B cell (primary cell): ENCODE measurements around the gene ADAMTS2. TPM values are rescaled to one million over a fixed set of nuclear protein-coding genes. Genes with fewer than 3 reads are reported as not detected.

ENCODE experiments used
- ATAC-seq: fragments of 200-7000 bp; cut with Tn5 transposase; one replicate; pipeline ENCODE4 v1.10.0; 2021; ENCODE audit warnings: low read depth, mild to moderate bottlenecking, moderate number of reproducible peaks, moderate library complexity
- CTCF ChIA-PET: fragments of 350-600 bp; sonication (Branson Sonifier 250); formaldehyde crosslinking; loops from one replicate; lab custom pipeline; 2021; ENCODE audit warnings: antibody characterized with exemption, inconsistent platforms; lab: Charles Lee
- POLR2A ChIA-PET: fragments of 350-600 bp; sonication (Branson Sonifier 250); formaldehyde crosslinking; loops from one replicate; lab custom pipeline; 2021; ENCODE audit warnings: antibody characterized with exemption; lab: Charles Lee
- DNase-seq: peaks from one replicate; pipeline ENCODE4 v3.0.0; 2013
- H2AFZ ChIP-seq: 2 replicates; pipeline ENCODE4 v1.6.1; 2012; ENCODE audit warnings: mild to moderate bottlenecking, low read depth, low read length; ENCODE audit not compliant: insufficient read depth, poor library complexity, severe bottlenecking
- H3K27ac ChIP-seq, 2 donors: 1 replicate in 1 of 2; 2 replicates in 1 of 2; pipeline ENCODE4 v1.5.1; 2012 to 2013; ENCODE audit warnings: low read length in 2 of 2, mild to moderate bottlenecking in 2 of 2, moderate library complexity in 1 of 2
- H3K27me3 ChIP-seq, 4 experiments: fragments of 200-600 bp in 1 of 4; sonication (generic) in 1 of 4; replicated peaks in 1 of 4; 1 replicate in 2 of 4; 2 replicates in 2 of 4; pipeline versions ENCODE4 v1.6.1 to v1.7.0; 2013 to 2016; ENCODE audit warnings: low read length in 3 of 4, mild to moderate bottlenecking in 2 of 4, mixed read lengths in 1 of 4, moderate library complexity in 1 of 4; ENCODE audit not compliant: insufficient read depth in 4 of 4, control insufficient read depth in 3 of 4; ENCODE audit errors: control extremely low read depth in 1 of 4
- H3K36me3 ChIP-seq, 2 experiments: replicated peaks in 1 of 2; 1 replicate in 1 of 2; 2 replicates in 1 of 2; pipeline versions ENCODE4 v1.6.1 to v1.7.1; 2013; ENCODE audit warnings: low read length in 1 of 2; ENCODE audit not compliant: insufficient read depth in 2 of 2, control insufficient read depth in 1 of 2; ENCODE audit errors: control extremely low read depth in 1 of 2, extremely low read depth in 1 of 2
- H3K4me1 ChIP-seq, 2 donors: fragments of 200-600 bp in 1 of 2; sonication (generic) in 1 of 2; 1 replicate in 1 of 2; 2 replicates in 1 of 2; pipeline versions ENCODE4 v1.5.1 to v1.6.1; 2013 to 2017; ENCODE audit warnings: low read length in 2 of 2; ENCODE audit not compliant: control insufficient read depth in 2 of 2, insufficient read depth in 2 of 2
- H3K4me2 ChIP-seq: replicated peaks from 2 replicates; pipeline ENCODE3; 2012; ENCODE audit warnings: mild to moderate bottlenecking, low read depth, low read length; ENCODE audit not compliant: poor library complexity, severe bottlenecking
- H3K4me3 ChIP-seq, 5 experiments: fragments of 200-600 bp in 1 of 5; sonication (generic) in 1 of 5; 1 replicate in 3 of 5; 2 replicates in 2 of 5; pipeline versions ENCODE4 v1.5.1 to v1.7.0; 2011 to 2016; ENCODE audit warnings: low read length in 4 of 5, mild to moderate bottlenecking in 4 of 5, low read depth in 2 of 5, control low read depth in 1 of 5, moderate library complexity in 1 of 5; ENCODE audit not compliant: insufficient read depth in 1 of 5; ENCODE audit errors: control extremely low read depth in 1 of 5, extremely low read depth in 1 of 5
- H3K79me2 ChIP-seq: fragments of 200-600 bp; sonication (generic); one replicate; pipeline ENCODE4 v1.6.0; 2016; ENCODE audit warnings: low read length; ENCODE audit not compliant: control insufficient read depth, insufficient read depth
- H3K9ac ChIP-seq: fragments of 200-600 bp; sonication (generic); 2 replicates; pipeline ENCODE4 v1.6.1; 2017; ENCODE audit warnings: mild to moderate bottlenecking, low read length, moderate library complexity
- H3K9me3 ChIP-seq, 3 donors: one replicate each; pipeline versions ENCODE4 v1.6.1 to v1.7.1; 2013; ENCODE audit warnings: low read length in 2 of 3; ENCODE audit not compliant: control insufficient read depth in 2 of 3, insufficient read depth in 1 of 3; ENCODE audit errors: control extremely low read depth in 1 of 3
- H4K20me1 ChIP-seq: 2 replicates; pipeline ENCODE4 v1.6.0; 2012; ENCODE audit warnings: mild to moderate bottlenecking, low read length; ENCODE audit not compliant: insufficient read depth, control insufficient read depth, poor library complexity, severe bottlenecking
- H3K27ac Mint-ChIP-seq: one replicate; pipeline ENCODE4 v1.8.0; 2021; ENCODE audit warnings: mixed read lengths
- H3K27me3 Mint-ChIP-seq: one replicate; pipeline ENCODE4 v1.8.0; 2021; ENCODE audit warnings: mixed read lengths
- H3K4me1 Mint-ChIP-seq: one replicate; pipeline ENCODE4 v1.8.0; 2021; ENCODE audit warnings: mixed read lengths
- H3K4me3 Mint-ChIP-seq: one replicate; pipeline ENCODE4 v1.8.0; 2021; ENCODE audit warnings: mixed read lengths
- H3K9me3 Mint-ChIP-seq: one replicate; pipeline ENCODE4 v1.8.0; 2022; ENCODE audit warnings: mixed read lengths; ENCODE audit not compliant: insufficient read depth
- EZH2 ChIP-seq: IDR thresholded peaks from 2 replicates; pipeline ENCODE4 v1.6.1; 2012; ENCODE audit warnings: borderline replicate concordance, low read depth, mild to moderate bottlenecking, moderate library complexity, low read length; ENCODE audit not compliant: insufficient read depth, poor library complexity, severe bottlenecking
- WGBS: methylation state at CpG from one replicate; pipeline ENCODE4 v1.1.5; 2013; ENCODE audit warnings: missing lambda C conversion rate; ENCODE audit not compliant: insufficient coverage; 5-methylcytosine and 5-hydroxymethylcytosine counted together
- intact Hi-C: fragments of 100-400 bp; cut with micrococcal nuclease; formaldehyde crosslinking; loops from one replicate; pipeline ENCODE4 v1.10.0; 2022
- polyA plus RNA-seq: library from polyadenylated mRNA; depleted of rRNA; stranded (reverse); fragments of >200 nt; gene quantifications from 2 replicates; pipeline ENCODE4 v1.2.3, GENCODE V29; 2012
- total RNA-seq, 2 donors: library from RNA; stranded (reverse); fragments of 120-200 nt in 1 of 2; gene quantifications; 1 replicate in 1 of 2; 2 replicates in 1 of 2; pipeline versions ENCODE4 v1.2.3 to v1.2.4, GENCODE V29; 2013 to 2022
- TF ChIP-seq, protein P1 (sequence below): fragments of 200-600 bp; IDR thresholded peaks from one replicate; pipeline ENCODE4 v1.8.0; 2022; ENCODE audit warnings: antibody characterized with exemption, mild to moderate bottlenecking

Gene ADAMTS2
- total and polyA plus RNA-seq, 2 donors (not counting 1 experiment from before 2014, with no cell fraction given), result not detected

DNA sequence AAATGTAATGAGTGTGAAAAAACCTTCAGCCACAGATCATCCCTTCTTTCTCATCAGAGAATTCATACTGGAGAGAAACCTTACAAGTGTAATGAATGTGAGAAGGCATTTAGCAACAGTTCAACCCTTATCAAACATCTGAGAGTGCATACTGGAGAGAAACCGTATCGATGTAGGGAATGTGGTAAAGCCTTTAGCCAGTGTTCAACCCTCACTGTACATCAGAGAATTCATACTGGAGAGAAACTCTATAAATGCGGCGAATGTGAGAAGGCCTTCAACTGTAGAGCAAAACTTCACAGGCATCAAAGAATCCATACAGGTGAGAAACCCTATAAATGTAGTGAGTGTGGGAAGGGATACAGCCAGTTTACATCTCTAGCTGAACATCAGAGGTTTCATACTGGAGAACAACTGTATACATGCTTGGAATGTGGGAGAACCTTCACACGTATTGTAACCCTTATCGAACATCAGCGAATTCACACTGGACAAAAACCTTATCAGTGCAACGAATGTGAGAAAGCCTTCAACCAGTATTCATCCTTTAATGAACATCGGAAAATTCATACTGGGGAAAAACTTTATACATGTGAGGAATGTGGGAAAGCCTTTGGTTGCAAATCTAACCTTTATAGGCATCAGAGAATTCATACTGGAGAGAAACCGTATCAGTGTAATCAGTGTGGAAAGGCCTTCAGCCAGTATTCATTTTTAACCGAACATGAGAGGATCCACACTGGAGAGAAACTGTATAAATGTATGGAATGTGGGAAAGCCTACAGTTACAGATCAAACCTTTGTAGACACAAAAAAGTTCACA is 265.9 kb downstream of the ADAMTS2 start:
- CTCF ChIA-PET, result no interaction called here
- intact Hi-C loops, result no loop called here
- peaks cover 25 to 38% of the 10 kb centered on the region in 2 experiments for H3K36me3 ChIP-seq
- DNase-seq (no peak), ATAC-seq (no peak)
- H3K9me3 ChIP-seq, result peaks cover 32 to 94% (median 44%) of the 10 kb centered on the region in 3 donors
- Mint-ChIP-seq H3K27me3 (no peaks in the 10 kb centered on the region), H3K27ac (no peak overlapping the region), H3K4me3 (no peak overlapping the region), H3K4me1 (no peaks in the 10 kb centered on the region), H3K9me3 (peaks cover 48% of the 10 kb centered on the region)
- H3K4me1 ChIP-seq, result no peaks in the 10 kb centered on the region
- no peak overlapping the region for H3K27ac ChIP-seq
- H2AFZ ChIP-seq, result no peak overlapping the region
- H3K27me3 ChIP-seq, result no peaks in the 10 kb centered on the region
- WGBS, result no CpG with 5 or more reads among the region's 11 CpGs
- H3K4me2 ChIP-seq, result no peak overlapping the region
- no peak overlapping the region for H3K9ac ChIP-seq
- no peaks in the 10 kb centered on the region for H4K20me1 ChIP-seq
- no peaks in the 10 kb centered on the region for H3K79me2 ChIP-seq
- POLR2A ChIA-PET, result no interaction called here
- no peak for TF ChIP-seq EZH2
- H3K4me3 ChIP-seq, result peak overlapping the region in 1 of 5 experiments; percentile 4

DNA sequence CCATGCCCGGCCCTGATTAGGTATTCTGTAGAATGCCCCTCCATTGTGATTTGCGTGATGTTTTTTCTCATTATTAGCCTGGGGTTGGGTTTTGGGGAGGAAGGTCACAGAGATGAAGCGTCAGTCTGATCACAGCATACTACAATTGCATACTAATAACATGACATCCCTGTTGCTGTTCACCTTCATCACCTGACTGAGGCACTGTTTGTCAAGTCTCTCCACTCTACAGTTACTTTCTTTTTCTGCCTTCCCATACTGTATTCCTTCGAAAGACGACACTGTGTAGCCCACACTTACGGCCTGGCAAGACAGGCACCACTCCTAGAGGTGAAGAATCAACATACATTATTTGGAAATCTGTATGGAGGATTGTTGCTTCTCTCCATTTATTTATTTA is 279.6 kb downstream of the ADAMTS2 start:
- H3K27me3 Mint-ChIP-seq, result no peaks in the 10 kb centered on the region
- WGBS, result 100% methylated on average over 1 of the region's 6 CpGs
- ChIA-PET CTCF (no interaction called here), POLR2A (no interaction called here)
- Histone ChIP-seq H3K79me2 (peaks cover 20% of the 10 kb centered on the region), H3K27ac (no peak overlapping the region), H3K4me3 (no peak overlapping the region), H3K4me2 (no peak overlapping the region), H3K27me3 (no peaks in the 10 kb centered on the region), H3K36me3 (peaks cover 8 to 27% of the 10 kb centered on the region in 2 experiments), H2AFZ (no peak overlapping the region), H3K4me1 (peaks cover 4 to 7% of the 10 kb centered on the region in 2 donors), H3K9me3 (peaks cover 15 to 55% (median 28%) of the 10 kb centered on the region in 3 donors), H3K9ac (no peak overlapping the region), H4K20me1 (no peaks in the 10 kb centered on the region)
- peaks cover 14% of the 10 kb centered on the region for H3K4me1 Mint-ChIP-seq
- DNase-seq (no peak), ATAC-seq (no peak)
- no peak overlapping the region for H3K27ac Mint-ChIP-seq
- TF ChIP-seq EZH2, result no peak
- TF ChIP-seq, protein P1, sequence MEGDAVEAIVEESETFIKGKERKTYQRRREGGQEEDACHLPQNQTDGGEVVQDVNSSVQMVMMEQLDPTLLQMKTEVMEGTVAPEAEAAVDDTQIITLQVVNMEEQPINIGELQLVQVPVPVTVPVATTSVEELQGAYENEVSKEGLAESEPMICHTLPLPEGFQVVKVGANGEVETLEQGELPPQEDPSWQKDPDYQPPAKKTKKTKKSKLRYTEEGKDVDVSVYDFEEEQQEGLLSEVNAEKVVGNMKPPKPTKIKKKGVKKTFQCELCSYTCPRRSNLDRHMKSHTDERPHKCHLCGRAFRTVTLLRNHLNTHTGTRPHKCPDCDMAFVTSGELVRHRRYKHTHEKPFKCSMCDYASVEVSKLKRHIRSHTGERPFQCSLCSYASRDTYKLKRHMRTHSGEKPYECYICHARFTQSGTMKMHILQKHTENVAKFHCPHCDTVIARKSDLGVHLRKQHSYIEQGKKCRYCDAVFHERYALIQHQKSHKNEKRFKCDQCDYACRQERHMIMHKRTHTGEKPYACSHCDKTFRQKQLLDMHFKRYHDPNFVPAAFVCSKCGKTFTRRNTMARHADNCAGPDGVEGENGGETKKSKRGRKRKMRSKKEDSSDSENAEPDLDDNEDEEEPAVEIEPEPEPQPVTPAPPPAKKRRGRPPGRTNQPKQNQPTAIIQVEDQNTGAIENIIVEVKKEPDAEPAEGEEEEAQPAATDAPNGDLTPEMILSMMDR, result no peak
- peaks cover 16% of the 10 kb centered on the region for H3K9me3 Mint-ChIP-seq
- intact Hi-C loops, result no loop called here
- no peak overlapping the region for H3K4me3 Mint-ChIP-seq
